Measurements from ENCODE around the gene SLC6A4.

GRCh38 chr17:30244853-30245385 is 9.4 kb upstream of the SLC6A4 start:
- TF ChIP-seq POLR2A (IDR thresholded peaks at IDR 0.05; ENCODE audit: low read length) (no peak), GATA1 (IDR thresholded peaks at IDR 0.05; ENCODE audit: low read depth, low read length) (no peak)
